Glutamatergic neuron (in vitro differentiated cells): ENCODE measurements around the gene PTGER1. TPM values are rescaled to one million over a fixed set of nuclear protein-coding genes. Genes with fewer than 3 reads are reported as not detected.

Experiments used
- DNase-seq: peaks from one replicate; pipeline ENCODE4 v3.0.0; 2022
- H3K27ac Mint-ChIP-seq: one replicate; pipeline ENCODE4 v1.8.0; 2020; ENCODE audit warnings: mild to moderate bottlenecking, mixed read lengths, inconsistent platforms; ENCODE audit not compliant: unreplicated experiment
- H3K27me3 Mint-ChIP-seq: one replicate; pipeline ENCODE4 v1.8.0; 2020; ENCODE audit warnings: mild to moderate bottlenecking, moderate library complexity, mixed read lengths, inconsistent platforms; ENCODE audit not compliant: unreplicated experiment
- H3K36me3 Mint-ChIP-seq: one replicate; pipeline ENCODE4 v1.8.0; 2020; ENCODE audit warnings: mild to moderate bottlenecking, mixed read lengths, inconsistent platforms; ENCODE audit not compliant: unreplicated experiment
- H3K4me1 Mint-ChIP-seq: one replicate; pipeline ENCODE4 v1.8.0; 2020; ENCODE audit warnings: mild to moderate bottlenecking, low read depth, mixed read lengths, inconsistent platforms; ENCODE audit not compliant: unreplicated experiment
- H3K4me3 Mint-ChIP-seq: one replicate; pipeline ENCODE4 v1.8.0; 2020; ENCODE audit warnings: mild to moderate bottlenecking, mixed read lengths, inconsistent platforms; ENCODE audit not compliant: unreplicated experiment
- H3K9me3 Mint-ChIP-seq: one replicate; pipeline ENCODE4 v1.8.0; 2020; ENCODE audit warnings: mild to moderate bottlenecking, moderate library complexity, mixed read lengths, inconsistent platforms; ENCODE audit not compliant: unreplicated experiment
- total RNA-seq: library from RNA; stranded (reverse); fragmentation: NEBNext Ultra II Directional; extraction: Animal tissue kit (Norgen Biotek cat#: 25700); gene quantifications from one replicate; pipeline ENCODE4 v1.2.1, GENCODE V29; 2021; ENCODE audit not compliant: unreplicated experiment
- TF ChIP-seq, protein P1 (sequence below): fragments of 200-600 bp; sonication (generic); IDR thresholded peaks from one replicate; pipeline ENCODE4 v1.5.0; 2021; ENCODE audit not compliant: partially characterized antibody, unreplicated experiment

PTGER1 gene
- total RNA-seq, 1 donor from 2014 or later: 2.0 TPM

GRCh38 chr19:14473978-14474578 lies 1.1 kb downstream of the PTGER1 start:
- TF ChIP-seq, protein P1, sequence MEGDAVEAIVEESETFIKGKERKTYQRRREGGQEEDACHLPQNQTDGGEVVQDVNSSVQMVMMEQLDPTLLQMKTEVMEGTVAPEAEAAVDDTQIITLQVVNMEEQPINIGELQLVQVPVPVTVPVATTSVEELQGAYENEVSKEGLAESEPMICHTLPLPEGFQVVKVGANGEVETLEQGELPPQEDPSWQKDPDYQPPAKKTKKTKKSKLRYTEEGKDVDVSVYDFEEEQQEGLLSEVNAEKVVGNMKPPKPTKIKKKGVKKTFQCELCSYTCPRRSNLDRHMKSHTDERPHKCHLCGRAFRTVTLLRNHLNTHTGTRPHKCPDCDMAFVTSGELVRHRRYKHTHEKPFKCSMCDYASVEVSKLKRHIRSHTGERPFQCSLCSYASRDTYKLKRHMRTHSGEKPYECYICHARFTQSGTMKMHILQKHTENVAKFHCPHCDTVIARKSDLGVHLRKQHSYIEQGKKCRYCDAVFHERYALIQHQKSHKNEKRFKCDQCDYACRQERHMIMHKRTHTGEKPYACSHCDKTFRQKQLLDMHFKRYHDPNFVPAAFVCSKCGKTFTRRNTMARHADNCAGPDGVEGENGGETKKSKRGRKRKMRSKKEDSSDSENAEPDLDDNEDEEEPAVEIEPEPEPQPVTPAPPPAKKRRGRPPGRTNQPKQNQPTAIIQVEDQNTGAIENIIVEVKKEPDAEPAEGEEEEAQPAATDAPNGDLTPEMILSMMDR: no peak
- Mint-ChIP-seq H3K9me3 (peaks cover 11% of the 10 kb centered on the region), H3K4me3 (no peak overlapping the region), H3K36me3 (no peaks in the 10 kb centered on the region), H3K27me3 (peaks cover 15% of the 10 kb centered on the region), H3K27ac (no peak overlapping the region), H3K4me1 (peaks cover 11% of the 10 kb centered on the region)
- peak; percentile 61 for DNase-seq

DNA sequence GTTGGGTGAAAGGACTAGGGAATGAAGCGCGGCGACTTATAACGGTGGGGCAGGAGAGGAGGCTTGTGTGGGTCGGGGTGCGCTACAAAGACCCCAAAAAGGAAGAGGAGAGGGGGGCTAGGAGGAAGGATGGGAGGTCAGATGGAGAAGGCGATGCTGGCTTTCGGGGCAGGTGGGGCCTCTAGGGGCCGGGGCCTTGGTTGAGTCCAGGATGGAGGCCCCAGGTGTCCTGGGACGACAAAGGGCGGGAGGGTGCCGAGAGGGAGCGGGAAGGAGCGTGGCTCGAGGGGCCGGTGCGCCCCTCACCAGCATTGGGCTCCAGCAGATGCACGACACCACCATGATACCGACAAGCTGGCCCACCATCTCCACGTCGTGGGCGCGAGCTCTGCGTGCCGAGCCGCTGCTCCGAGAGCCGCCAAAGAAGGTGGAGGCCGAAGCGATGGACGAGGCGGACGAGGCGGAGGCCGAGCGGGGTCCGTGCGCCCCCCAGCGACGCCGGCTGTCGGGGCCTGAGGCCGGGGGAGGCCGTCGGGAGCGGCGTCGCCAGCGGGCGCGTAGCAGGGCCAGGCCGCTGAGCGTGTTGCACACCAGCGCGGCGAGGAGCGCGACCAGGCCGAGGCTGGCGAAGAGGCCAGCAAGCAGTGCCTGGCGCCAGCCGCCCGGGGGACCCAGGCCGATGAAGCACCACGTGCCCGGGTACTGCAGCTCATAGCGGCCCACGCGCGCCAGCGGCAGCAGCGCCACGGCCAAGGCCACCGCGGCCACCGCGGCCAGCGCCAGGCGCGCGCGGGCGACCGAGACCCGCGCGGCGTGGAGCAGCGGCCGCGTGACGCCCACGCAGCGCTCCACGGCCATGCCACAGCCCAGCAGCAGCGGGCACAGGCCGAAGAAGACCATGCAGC lies 1.8 kb downstream of the PTGER1 start:
- Mint-ChIP-seq H3K27me3 (peaks cover 14% of the 10 kb centered on the region), H3K4me1 (peaks cover 11% of the 10 kb centered on the region), H3K9me3 (peaks cover 11% of the 10 kb centered on the region), H3K27ac (no peak overlapping the region), H3K36me3 (no peaks in the 10 kb centered on the region), H3K4me3 (peak overlapping the region; percentile 49)
- TF ChIP-seq, protein P1: no peak
- peak; percentile 53 for DNase-seq

DNA sequence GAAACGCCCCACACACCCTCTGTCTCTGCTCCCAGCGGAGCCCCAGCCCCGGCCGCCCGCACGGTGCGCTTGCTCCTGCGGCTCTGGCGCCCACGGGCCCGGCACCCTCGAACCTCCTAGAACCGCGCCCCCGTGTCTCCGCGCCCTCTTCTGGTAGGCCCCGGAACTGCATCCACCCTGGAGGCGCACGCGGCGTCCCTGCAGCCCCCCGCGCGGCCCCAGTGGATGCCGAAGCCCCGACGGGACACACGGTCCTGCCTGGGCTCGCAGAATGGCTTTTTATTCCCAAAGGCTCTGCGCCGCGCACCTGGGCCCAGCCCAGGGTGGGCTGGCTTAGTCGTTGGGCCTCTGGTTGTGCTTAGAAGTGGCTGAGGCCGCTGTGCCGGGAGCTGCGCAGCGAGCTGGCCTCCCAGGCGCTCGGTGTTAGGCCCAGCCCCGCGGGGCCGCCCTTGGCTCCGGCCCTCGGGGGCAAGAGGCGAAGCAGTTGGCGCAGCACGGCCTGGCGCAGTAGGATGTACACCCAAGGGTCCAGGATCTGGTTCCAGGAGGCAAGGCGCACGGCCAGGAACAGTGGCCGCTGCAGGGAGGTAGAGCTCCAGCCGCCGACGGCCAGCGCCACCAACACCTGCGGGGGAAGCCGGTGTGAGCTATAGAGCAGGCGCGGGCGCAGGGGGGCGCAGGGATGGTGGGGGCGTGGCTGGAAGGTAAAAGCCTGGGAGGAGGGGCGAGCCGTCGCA lies 2.8 kb downstream of the PTGER1 start:
- peaks cover 14% of the 10 kb centered on the region for H3K27me3 Mint-ChIP-seq
- H3K9me3 Mint-ChIP-seq: peaks cover 11% of the 10 kb centered on the region
- peaks cover 11% of the 10 kb centered on the region for H3K4me1 Mint-ChIP-seq
- DNase-seq: peak; percentile 92
- H3K36me3 Mint-ChIP-seq: no peaks in the 10 kb centered on the region
- TF ChIP-seq, protein P1: peak; percentile 100
- H3K27ac Mint-ChIP-seq: no peak overlapping the region
- no peak overlapping the region for H3K4me3 Mint-ChIP-seq

- H3K27ac Mint-ChIP-seq: no peak overlapping the region
- H3K4me3 Mint-ChIP-seq: no peak overlapping the region
- DNase-seq: no peak
- peaks cover 11% of the 10 kb centered on the region for H3K9me3 Mint-ChIP-seq
- peaks cover 14% of the 10 kb centered on the region for H3K27me3 Mint-ChIP-seq
- TF ChIP-seq, protein P1: no peak
- H3K36me3 Mint-ChIP-seq: no peaks in the 10 kb centered on the region
- H3K4me1 Mint-ChIP-seq: peaks cover 11% of the 10 kb centered on the region
These were observed 3.5 kb downstream of the PTGER1 start for GRCh38 chr19:14471436-14472187.
